ENCODE results near the gene FOXO3.

FOXO3 gene

DNA sequence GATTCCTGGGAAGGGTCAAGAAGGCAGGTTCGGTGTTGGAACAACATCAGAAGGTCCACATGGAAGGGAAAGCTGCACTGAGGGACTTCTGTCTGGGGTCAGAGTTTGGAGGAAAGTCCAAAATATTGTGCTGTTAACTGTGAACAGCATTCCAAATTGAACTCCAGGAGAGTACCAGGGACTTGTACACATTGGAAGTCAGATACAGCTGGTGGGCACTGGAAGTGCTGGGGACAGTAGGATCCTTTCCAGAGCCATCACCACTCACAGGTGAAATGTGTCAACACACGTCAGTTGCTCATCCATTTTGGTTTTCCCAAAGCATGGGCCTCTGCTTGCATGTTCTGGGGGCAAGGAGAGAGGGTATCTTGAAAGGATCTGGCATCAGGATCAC is 18.6 kb downstream of the FOXO3 start:
- no peak overlapping the region for H3K27ac Mint-ChIP-seq
- H3K36me3 Mint-ChIP-seq: peaks cover 7% of the 10 kb centered on the region
- H3K9me3 Mint-ChIP-seq (ENCODE audit: low read depth): no peaks in the 10 kb centered on the region
- no peaks in the 10 kb centered on the region for H3K27me3 Mint-ChIP-seq
- H3K4me1 Mint-ChIP-seq (ENCODE audit: low read depth): peaks cover 65% of the 10 kb centered on the region
- no peak overlapping the region for H3K4me3 Mint-ChIP-seq

DNA sequence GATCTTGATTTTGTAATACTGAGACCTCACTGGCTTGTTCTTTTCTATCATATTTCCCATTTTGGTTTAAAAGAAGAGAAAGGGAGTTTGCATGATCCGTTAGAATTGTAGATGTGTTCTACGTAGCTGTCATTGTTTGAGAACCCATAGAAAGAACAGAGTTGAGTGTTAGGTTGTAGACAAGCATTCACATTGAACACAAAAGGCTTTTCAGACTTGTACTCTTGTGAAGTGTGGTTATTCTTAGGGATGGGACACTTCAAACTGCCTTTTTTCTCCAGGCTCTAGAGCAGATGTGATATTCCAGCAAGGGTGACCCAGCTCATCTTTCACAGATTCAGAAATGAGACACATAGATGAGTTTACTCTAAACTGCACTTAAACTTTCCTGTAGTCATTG is 19.9 kb downstream of the FOXO3 start:
- no peaks in the 10 kb centered on the region for H3K27me3 Mint-ChIP-seq
- H3K4me3 Mint-ChIP-seq: no peak overlapping the region
- no peaks in the 10 kb centered on the region for H3K9me3 Mint-ChIP-seq (ENCODE audit: low read depth)
- H3K4me1 Mint-ChIP-seq (ENCODE audit: low read depth): peaks cover 54% of the 10 kb centered on the region
- H3K27ac Mint-ChIP-seq: no peak overlapping the region
- peaks cover 5% of the 10 kb centered on the region for H3K36me3 Mint-ChIP-seq

DNA sequence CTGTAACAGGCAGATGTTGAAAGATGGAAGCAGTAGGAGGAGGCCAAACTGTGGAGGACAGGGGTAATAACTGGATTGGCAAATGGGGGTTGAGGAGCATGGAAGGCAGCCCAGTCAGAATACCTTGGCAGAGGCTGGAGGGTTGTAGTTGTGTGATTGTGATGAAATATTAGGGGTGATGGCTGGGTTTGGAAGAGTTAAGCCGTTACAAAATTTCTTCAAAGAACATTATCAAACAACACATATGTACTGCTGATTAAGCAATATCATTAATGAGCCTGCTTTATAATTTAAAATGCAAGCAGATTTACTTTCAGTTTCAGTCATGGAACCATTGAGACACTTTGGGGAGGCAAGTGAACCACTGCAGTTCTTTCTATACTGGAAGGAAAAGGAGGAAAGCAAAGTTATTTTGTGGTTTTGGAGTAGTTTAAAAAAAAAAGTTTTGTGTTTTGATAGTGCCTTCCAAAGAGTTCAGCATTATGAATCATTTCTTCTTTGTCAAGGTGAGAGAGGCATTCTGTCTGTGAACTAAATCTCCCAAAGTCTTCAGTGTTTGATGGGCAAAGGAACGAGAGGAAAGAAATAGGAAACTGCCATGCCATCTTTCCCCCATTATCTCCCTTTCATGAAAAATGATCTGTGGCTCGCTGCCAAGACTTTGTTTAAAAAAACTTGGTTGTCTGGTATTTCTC is 20.7 kb downstream of the FOXO3 start:
- peak overlapping the region; percentile 6 for H3K4me3 Mint-ChIP-seq
- H3K27ac Mint-ChIP-seq: peak overlapping the region; percentile 13
- H3K9me3 Mint-ChIP-seq (ENCODE audit: low read depth): no peaks in the 10 kb centered on the region
- peaks cover 49% of the 10 kb centered on the region for H3K4me1 Mint-ChIP-seq (ENCODE audit: low read depth)
- H3K27me3 Mint-ChIP-seq: no peaks in the 10 kb centered on the region
- H3K36me3 Mint-ChIP-seq: peaks cover 6% of the 10 kb centered on the region

DNA sequence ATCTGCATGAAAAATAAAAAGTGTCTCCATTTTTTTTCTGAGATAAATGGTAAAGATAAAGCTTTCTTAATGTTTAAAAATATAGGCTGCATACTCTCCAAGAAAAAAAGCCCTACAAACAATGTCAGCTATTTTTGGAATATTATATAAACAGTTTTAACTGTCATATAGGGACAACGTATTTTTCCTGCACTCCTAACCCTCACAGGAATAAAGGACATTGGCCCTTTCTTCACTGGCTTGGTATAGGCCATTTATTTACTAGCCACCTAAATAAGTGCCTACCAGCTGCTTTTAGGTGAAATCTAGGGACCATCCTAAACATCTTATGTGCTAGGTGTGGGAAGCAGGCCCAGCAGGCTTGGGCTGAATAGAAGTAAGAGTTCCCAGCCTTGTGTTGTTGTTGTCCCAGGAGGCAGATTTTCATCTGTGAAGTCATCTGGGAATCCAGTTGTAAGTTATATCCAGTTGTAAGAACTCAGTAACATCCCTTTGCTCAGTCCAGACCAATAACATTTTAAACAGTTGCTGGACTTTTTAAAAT is 21.3 kb downstream of the FOXO3 start:
- H3K27ac Mint-ChIP-seq: no peak overlapping the region
- H3K4me1 Mint-ChIP-seq (ENCODE audit: low read depth): peaks cover 46% of the 10 kb centered on the region
- H3K4me3 Mint-ChIP-seq: peak overlapping the region; percentile 6

DNA sequence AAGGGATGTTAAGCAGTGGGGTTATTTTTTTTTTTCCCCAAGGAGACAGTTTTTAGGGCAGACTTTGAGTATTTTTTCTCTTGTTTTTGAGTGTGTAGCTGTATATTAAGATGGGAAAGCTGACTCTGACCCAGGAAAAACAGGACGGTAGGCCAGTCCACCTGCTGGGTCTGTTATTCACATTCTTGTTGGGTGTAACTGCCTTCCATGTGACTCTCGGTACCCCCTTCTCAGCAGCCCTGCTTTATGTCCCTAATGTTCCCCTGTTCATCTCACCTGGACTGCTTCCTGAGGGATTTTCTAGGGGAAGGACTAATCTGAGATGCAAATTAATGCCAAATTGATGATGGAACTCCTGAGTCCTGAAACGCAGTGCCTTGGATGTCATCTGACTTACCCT is 21.9 kb downstream of the FOXO3 start:
- Mint-ChIP-seq H3K27me3 (no peaks in the 10 kb centered on the region), H3K4me1 (ENCODE audit: low read depth) (peaks cover 47% of the 10 kb centered on the region), H3K36me3 (peaks cover 7% of the 10 kb centered on the region), H3K27ac (peak overlapping the region; percentile 22), H3K4me3 (no peak overlapping the region), H3K9me3 (ENCODE audit: low read depth) (no peaks in the 10 kb centered on the region)

More for the DNA sequence above, 21.3 kb downstream of the FOXO3 start:
- H3K9me3 Mint-ChIP-seq (ENCODE audit: low read depth): no peaks in the 10 kb centered on the region
- no peaks in the 10 kb centered on the region for H3K27me3 Mint-ChIP-seq
- H3K36me3 Mint-ChIP-seq: peaks cover 7% of the 10 kb centered on the region

DNA sequence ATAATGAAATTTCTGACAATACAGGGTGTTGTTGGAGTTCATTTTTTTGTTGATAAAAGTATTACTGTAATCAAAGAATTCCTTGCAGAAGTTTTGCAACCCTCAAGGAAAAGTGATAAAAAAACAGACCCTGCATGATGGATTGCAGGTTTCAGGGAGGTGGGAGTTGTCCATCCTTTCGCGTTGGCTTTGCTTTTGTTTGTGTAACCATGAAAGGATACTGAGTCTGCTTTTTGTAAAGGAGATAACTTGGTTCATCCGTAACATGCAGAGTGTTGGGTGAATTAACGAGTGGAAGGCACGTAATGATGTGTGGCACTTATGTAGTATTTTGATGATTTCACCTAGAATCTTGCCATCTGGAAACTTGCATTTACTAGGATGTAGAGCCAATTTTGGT is 23.6 kb downstream of the FOXO3 start:
- Mint-ChIP-seq H3K36me3 (peaks cover 2% of the 10 kb centered on the region), H3K4me3 (no peak overlapping the region), H3K4me1 (ENCODE audit: low read depth) (peaks cover 51% of the 10 kb centered on the region), H3K27me3 (no peaks in the 10 kb centered on the region), H3K9me3 (ENCODE audit: low read depth) (no peaks in the 10 kb centered on the region), H3K27ac (no peak overlapping the region)

DNA sequence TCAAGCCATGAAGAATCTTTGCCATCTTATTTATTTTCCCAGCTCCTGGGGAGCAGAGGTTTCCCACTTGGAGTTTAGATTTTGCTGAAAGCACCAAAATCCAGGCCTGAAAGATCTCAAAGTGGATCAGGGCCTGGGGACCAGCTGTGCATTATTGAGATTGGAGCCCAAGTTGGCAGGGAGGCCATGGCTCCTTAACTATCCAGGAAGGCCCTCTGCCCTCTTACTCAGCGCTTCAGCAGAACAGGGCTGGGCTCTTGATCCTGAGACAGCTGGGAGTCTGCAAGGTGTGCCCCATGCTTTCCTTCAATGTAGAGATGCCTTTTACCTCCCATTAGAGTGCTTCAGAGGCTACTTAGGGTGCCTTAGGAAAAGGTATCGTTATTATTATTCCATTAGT is 24.6 kb downstream of the FOXO3 start:
- Mint-ChIP-seq H3K27ac (no peak overlapping the region), H3K27me3 (no peaks in the 10 kb centered on the region), H3K9me3 (ENCODE audit: low read depth) (no peaks in the 10 kb centered on the region), H3K36me3 (peaks cover 2% of the 10 kb centered on the region), H3K4me3 (no peak overlapping the region), H3K4me1 (ENCODE audit: low read depth) (peaks cover 58% of the 10 kb centered on the region)

DNA sequence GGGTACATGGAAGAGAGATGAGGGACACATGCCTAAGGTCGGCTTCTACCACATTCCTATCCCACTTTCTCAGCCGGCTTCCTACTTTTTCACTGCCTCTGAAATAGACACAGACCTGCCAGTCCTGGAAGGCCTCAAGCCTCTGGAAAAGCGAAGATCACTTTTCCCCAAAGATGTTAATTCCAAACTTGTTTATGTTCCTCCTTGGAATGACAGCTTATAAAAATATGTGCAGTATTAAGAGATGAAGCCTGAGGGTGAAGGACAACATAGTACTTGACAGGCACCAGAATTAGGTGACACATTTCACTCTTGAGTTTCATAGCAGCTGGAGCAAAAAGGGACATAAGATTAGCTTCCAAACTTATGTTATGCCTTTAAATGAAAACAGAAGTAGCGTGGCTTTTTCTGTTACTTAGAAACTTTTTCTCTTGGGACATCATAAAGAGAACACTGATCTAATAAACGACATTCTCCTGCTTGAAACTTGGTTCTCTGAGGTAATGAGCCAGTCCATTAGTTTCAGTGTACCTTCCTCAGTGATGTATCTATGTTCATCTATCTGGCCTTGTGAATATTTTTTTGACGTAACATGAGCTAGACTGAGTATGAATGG is 25.3 kb downstream of the FOXO3 start:
- H3K4me1 Mint-ChIP-seq (ENCODE audit: low read depth): peaks cover 53% of the 10 kb centered on the region
- H3K4me3 Mint-ChIP-seq: no peak overlapping the region
- no peaks in the 10 kb centered on the region for H3K27me3 Mint-ChIP-seq
- no peak overlapping the region for H3K27ac Mint-ChIP-seq
- no peaks in the 10 kb centered on the region for H3K9me3 Mint-ChIP-seq (ENCODE audit: low read depth)
- H3K36me3 Mint-ChIP-seq: peaks cover 2% of the 10 kb centered on the region

DNA sequence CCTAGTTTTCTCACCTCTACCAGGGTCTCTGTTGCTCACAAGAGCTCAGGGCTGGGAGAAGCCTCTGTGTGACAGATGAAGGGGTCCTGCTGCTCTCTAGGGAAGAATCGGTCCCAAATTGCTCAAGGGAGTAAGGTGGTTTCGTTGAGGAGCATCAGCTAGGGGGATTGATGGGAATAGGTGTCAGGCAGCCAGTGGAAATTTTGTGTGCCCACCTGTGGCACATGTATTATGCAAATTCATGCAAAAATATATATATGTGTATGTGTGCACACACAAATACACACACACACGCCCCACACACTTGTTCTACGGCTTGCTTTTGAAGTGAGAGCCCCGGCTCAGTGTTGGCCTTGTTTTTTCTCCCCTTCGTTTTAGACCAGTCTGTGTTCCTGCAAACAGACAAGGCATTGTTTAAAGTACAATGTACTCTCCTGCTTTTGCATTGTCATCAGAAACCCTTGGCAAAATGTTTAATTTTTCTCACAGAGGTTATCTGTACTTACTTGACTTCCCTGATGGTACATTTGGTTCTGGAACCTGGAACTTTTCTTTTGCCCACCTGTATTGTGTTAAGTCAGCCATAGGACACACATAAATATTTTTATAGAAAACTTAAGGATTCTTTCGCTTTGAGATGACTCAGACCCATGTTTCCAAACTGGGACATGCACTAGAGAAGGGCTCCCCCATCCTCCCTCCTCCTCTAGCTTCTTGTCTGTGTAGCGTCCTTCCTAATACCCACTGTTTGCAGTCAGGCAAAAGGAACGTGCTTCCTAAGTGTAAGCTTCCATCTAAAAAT is 26.7 kb downstream of the FOXO3 start:
- H3K9me3 Mint-ChIP-seq (ENCODE audit: low read depth): no peaks in the 10 kb centered on the region
- H3K4me3 Mint-ChIP-seq: no peak overlapping the region
- H3K4me1 Mint-ChIP-seq (ENCODE audit: low read depth): peaks cover 52% of the 10 kb centered on the region
- H3K27me3 Mint-ChIP-seq: no peaks in the 10 kb centered on the region
- H3K36me3 Mint-ChIP-seq: peaks cover 4% of the 10 kb centered on the region
- no peak overlapping the region for H3K27ac Mint-ChIP-seq

DNA sequence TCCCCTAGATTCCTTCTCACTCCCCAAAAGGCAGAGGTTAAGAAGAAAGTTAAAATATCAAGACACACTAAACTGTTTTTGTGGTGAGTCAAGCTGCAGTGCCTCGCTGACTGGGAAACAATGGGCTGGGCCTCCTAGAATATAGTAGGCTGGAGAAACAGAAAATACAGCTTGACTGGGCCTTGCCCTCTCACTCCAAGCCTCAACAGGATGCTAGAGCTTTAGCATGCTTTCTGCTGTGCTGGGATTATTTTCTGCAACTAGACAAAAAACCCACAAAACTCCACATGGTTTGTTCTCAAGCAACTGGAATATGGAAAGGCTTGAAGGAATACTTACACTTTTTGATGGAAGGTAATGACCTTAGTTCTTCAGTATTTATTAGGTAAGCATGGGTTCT is 27.9 kb downstream of the FOXO3 start:
- Mint-ChIP-seq H3K4me1 (ENCODE audit: low read depth) (peaks cover 55% of the 10 kb centered on the region), H3K9me3 (ENCODE audit: low read depth) (no peaks in the 10 kb centered on the region), H3K36me3 (peaks cover 6% of the 10 kb centered on the region), H3K27ac (peak overlapping the region; percentile 61), H3K4me3 (no peak overlapping the region), H3K27me3 (no peaks in the 10 kb centered on the region)

DNA sequence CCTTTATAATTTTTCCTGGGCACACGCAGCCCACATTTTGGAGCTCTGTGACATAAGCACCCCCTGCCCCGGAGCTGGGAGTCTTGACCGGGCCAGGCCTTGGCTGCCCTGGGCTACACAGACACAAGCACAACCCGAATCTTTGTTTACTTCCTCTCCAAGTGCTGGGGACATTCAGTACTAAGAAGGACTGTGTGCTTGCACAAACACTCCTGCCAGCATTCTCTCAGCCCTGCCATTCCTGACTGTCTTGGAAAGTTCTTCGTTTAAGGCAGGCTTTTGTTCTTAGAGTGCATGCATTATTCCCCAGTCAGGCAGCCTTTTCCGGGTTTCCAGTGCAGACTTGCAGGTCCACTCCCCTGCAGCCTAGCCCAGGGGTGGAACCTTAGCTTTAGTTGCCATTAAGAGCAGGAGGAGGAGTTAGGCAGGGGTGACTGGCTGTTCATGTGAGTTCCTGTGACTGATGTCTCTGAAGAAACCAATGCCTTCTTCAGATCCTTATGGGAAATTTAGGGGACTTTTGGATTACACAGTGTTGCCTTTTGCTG is 28.6 kb downstream of the FOXO3 start:
- H3K9me3 Mint-ChIP-seq (ENCODE audit: low read depth): no peaks in the 10 kb centered on the region
- H3K27me3 Mint-ChIP-seq: no peaks in the 10 kb centered on the region
- peaks cover 6% of the 10 kb centered on the region for H3K36me3 Mint-ChIP-seq
- no peak overlapping the region for H3K4me3 Mint-ChIP-seq
- H3K4me1 Mint-ChIP-seq (ENCODE audit: low read depth): peaks cover 60% of the 10 kb centered on the region
- H3K27ac Mint-ChIP-seq: no peak overlapping the region

DNA sequence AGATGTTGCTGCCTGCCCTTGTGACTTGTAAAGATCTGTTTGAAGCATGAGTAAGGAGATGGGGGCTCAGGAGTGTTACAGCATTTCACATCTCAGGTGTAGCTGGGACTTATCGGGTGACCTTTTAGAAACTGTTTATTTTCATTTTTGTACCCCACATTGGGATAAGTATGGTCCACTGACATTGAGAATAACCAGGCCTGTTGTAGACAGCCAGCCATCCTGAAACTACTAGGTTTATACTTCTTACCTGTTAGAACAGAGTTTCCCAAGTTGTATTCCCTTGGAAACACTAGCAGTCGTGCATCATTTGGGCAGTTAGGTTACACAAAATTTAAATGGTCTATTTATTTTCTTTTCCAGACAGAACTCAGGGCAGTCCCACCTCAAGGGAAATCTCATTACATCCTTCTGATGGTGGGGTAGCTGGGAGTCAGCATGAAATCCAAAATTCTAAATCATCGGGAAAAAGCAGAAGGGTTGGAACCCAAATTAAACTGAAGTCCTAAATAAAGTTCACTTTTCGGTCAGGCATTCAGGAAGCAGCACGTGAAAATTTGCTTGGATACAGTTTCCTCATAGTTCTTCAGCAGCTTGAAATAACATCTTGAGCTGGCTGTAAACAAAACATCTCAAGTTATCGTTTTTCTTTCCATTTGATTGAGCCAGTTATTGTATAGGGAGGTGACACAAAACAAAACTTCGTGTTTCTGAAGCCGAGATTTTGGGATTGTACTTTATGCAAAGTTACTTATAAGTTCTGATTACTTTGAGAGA is 30.5 kb downstream of the FOXO3 start:
- H3K4me1 Mint-ChIP-seq (ENCODE audit: low read depth): peaks cover 67% of the 10 kb centered on the region
- no peaks in the 10 kb centered on the region for H3K9me3 Mint-ChIP-seq (ENCODE audit: low read depth)
- H3K4me3 Mint-ChIP-seq: no peak overlapping the region
- no peak overlapping the region for H3K27ac Mint-ChIP-seq
- H3K36me3 Mint-ChIP-seq: peaks cover 9% of the 10 kb centered on the region
- H3K27me3 Mint-ChIP-seq: no peaks in the 10 kb centered on the region

DNA sequence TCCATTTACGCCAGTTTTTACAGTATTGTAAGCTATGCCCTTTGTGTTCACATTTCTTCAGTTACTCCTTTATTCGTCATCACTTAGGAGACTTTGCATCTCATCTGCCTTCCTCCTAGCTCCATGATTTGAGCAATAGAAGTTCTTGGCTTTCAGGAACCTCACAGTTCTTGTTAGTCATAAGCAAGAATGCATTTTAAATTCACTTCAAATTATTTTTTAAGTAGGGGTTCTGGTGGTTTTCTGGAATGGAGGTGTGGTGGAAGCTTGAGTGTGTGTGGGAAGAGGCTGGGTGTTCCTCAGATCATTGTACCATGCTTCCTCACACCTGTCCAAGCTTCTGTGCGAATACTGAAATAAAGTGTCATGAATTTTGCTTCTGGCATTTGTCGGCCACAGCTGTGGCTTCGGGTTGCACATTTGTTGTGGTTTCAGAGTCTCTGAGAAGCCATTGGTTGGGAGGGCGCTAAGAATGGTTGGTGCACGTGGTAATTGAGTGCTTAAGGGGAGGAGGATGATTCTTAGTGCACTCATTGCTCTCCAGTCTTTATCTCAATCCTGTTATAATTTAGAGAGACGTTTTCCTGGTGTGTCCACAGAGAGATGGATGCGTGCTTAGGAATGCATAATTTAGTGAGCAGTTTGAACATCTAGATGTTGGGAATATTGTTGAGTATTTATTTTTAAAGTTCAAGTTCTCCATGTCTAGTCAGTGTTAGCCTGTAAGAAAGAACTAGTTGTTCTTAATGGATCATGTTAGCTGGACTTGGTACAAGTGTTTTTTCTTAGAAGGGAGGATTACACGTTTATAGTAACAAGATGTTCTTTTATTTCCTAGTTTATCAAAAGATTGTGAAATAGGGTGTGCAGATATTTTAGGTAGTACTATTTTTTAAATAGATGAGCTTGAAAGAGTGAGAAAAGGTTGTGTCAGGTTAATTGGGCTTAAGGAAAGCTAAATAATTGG is 31.9 kb downstream of the FOXO3 start:
- Mint-ChIP-seq H3K27ac (peak overlapping the region; percentile 24), H3K36me3 (peaks cover 6% of the 10 kb centered on the region), H3K4me3 (peak overlapping the region; percentile 51), H3K9me3 (ENCODE audit: low read depth) (no peaks in the 10 kb centered on the region), H3K27me3 (no peaks in the 10 kb centered on the region), H3K4me1 (ENCODE audit: low read depth) (peaks cover 61% of the 10 kb centered on the region)
